Suprapubic skin (tissue), 4 donors: ENCODE results near the gene CTNNA2.

Experiments used
- EP300 ChIP-seq: sonication (generic); formaldehyde crosslinking; IDR thresholded peaks from one replicate; pipeline ENCODE4 v1.6.1; 2017; ENCODE audit warnings: antibody characterized with exemption
- POLR2A ChIP-seq, 2 donors: fragments of 450-650 bp; IDR thresholded peaks; one replicate each; pipeline ENCODE4 v1.6.1; 2017; ENCODE audit warnings: antibody characterized with exemption in 2 of 2, mild to moderate bottlenecking in 2 of 2, moderate library complexity in 2 of 2
- POLR2AphosphoS5 ChIP-seq, 3 donors: sonication (generic); formaldehyde crosslinking; IDR thresholded peaks; one replicate each; pipeline ENCODE4 v1.6.1; 2017; ENCODE audit warnings: antibody characterized with exemption in 3 of 3
- TF ChIP-seq, protein P1 (sequence below), 2 donors: fragments of 200-600 bp in 1 of 2; fragments of 450-650 bp in 1 of 2; sonication (generic) in 1 of 2; IDR thresholded peaks; one replicate each; pipeline ENCODE4 v1.5.1; 2016 to 2019; ENCODE audit warnings: antibody characterized with exemption in 2 of 2, mild to moderate bottlenecking in 1 of 2, moderate library complexity in 1 of 2

DNA sequence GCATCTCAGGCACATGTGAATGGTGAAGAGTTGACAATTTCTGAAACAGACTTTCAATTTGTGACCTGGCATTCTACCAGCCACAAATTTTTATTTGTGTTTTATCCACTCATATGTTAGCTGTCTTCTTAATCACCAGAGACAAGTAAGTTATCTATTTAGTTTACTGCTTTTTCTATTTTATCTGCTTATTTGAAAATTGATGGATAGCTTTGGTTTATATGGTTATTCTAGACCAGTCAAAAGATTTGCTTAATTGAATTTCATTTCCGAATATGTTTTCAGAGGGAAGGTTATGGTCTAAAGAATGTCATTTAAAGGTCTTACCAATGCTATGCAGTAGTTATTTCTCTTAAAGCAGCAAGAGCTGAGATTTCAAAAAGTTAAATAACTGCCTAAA, 835.2 kb downstream of the CTNNA2 start:
- TF ChIP-seq, protein P1, sequence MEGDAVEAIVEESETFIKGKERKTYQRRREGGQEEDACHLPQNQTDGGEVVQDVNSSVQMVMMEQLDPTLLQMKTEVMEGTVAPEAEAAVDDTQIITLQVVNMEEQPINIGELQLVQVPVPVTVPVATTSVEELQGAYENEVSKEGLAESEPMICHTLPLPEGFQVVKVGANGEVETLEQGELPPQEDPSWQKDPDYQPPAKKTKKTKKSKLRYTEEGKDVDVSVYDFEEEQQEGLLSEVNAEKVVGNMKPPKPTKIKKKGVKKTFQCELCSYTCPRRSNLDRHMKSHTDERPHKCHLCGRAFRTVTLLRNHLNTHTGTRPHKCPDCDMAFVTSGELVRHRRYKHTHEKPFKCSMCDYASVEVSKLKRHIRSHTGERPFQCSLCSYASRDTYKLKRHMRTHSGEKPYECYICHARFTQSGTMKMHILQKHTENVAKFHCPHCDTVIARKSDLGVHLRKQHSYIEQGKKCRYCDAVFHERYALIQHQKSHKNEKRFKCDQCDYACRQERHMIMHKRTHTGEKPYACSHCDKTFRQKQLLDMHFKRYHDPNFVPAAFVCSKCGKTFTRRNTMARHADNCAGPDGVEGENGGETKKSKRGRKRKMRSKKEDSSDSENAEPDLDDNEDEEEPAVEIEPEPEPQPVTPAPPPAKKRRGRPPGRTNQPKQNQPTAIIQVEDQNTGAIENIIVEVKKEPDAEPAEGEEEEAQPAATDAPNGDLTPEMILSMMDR (IDR thresholded peaks at IDR 0.05) = no peak
- TF ChIP-seq POLR2A (IDR thresholded peaks at IDR 0.05) (no peak), EP300 (no peak), POLR2AphosphoS5 (IDR thresholded peaks at IDR 0.05) (no peak)
